ENCODE results near the gene TMEM169. TPM values are rescaled to one million over a fixed set of nuclear protein-coding genes. Genes with fewer than 3 reads are reported as not detected.

Gene TMEM169
- total and polyA plus RNA-seq, 4 donors = 0.42 to 1.9 (median 0.80) TPM

- TF ChIP-seq, protein P1, sequence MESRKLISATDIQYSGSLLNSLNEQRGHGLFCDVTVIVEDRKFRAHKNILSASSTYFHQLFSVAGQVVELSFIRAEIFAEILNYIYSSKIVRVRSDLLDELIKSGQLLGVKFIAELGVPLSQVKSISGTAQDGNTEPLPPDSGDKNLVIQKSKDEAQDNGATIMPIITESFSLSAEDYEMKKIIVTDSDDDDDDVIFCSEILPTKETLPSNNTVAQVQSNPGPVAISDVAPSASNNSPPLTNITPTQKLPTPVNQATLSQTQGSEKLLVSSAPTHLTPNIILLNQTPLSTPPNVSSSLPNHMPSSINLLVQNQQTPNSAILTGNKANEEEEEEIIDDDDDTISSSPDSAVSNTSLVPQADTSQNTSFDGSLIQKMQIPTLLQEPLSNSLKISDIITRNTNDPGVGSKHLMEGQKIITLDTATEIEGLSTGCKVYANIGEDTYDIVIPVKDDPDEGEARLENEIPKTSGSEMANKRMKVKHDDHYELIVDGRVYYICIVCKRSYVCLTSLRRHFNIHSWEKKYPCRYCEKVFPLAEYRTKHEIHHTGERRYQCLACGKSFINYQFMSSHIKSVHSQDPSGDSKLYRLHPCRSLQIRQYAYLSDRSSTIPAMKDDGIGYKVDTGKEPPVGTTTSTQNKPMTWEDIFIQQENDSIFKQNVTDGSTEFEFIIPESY (IDR thresholded peaks at IDR 0.05) = peak; percentile 45
- no peak for TF ChIP-seq EGR1 (IDR thresholded peaks at IDR 0.05; ENCODE audit: low read depth in 2 of 2)
- TF ChIP-seq RXRA (IDR thresholded peaks at IDR 0.05) = peak; percentile 98 to 99
- TF ChIP-seq, protein P2, sequence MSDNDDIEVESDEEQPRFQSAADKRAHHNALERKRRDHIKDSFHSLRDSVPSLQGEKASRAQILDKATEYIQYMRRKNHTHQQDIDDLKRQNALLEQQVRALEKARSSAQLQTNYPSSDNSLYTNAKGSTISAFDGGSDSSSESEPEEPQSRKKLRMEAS (IDR thresholded peaks at IDR 0.05) = peak; percentile 79
- TF ChIP-seq RAD21 (IDR thresholded peaks at IDR 0.05) = peak; percentile 49 to 54
- peak; percentile 41 for TF ChIP-seq FOXA2 (IDR thresholded peaks at IDR 0.05)
Measured at GRCh38 chr2:216057688-216058193, 24.0 kb upstream of the TMEM169 start (continued).

DNA sequence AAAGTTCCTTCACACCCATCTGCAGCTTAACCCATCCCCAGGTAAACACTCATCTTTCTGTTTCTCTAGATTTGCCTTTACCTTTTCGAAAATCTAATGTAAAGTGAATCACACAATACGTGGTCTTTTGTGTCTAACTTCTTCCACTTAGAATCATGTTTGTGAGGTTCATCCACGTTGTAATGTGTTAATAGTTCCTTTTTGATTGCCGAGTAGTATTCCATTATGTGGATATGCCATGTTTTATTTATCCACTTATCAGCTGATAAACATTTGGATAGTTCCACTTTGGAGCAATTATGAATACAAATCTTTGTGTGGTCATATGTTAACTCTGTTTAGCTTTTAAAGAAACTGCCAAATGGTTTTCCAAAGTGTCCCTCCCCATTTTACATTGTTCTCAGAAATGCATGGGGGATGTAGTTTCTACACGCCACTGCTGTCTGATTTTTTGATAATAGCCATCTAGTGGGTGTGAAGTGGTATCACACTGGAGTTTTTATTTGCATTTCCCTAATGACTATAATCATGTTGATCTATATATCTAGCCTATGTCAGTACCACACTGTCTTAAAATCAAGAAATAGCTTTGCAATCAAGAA, 22.4 kb upstream of the TMEM169 start:
- peaks cover 0 to 38% (median 22%) of the 10 kb centered on the region in 4 donors for H3K4me1 ChIP-seq (ENCODE audit: control insufficient read depth in 4 of 4, insufficient read depth in 4 of 4, low read length in 3 of 4)
- TF ChIP-seq RXRA (IDR thresholded peaks at IDR 0.05) = no peak
- TF ChIP-seq GABPA (IDR thresholded peaks at IDR 0.05 in 1 of 2, conservative IDR thresholded peaks at IDR 0.05 in 1 of 2) = no peak
- peak in 1 of 2 donors; percentile 26 for TF ChIP-seq RAD21 (IDR thresholded peaks at IDR 0.05)
- no peak for TF ChIP-seq FOXA1 (IDR thresholded peaks at IDR 0.05)
- H3K36me3 ChIP-seq (ENCODE audit: control insufficient read depth in 4 of 4, insufficient read depth in 3 of 4, low read depth in 1 of 4, low read length in 3 of 4) = peaks cover 0 to 25% (median 16%) of the 10 kb centered on the region in 4 donors
- DNase-seq (ENCODE audit: low spot score) = no peak
- no peak overlapping the region for H3K4me3 ChIP-seq (ENCODE audit: low read depth in 1 of 3, low read length in 3 of 3)
- H3K9ac ChIP-seq (ENCODE audit: low read depth in 1 of 2, low read length in 2 of 2) = no peak overlapping the region
- no peaks in the 10 kb centered on the region for H3K9me3 ChIP-seq (ENCODE audit: control insufficient read depth in 4 of 4, low read length in 3 of 4)
- 95% methylated on average over 5 of the region's 5 CpGs for WGBS
- H3K27me3 ChIP-seq (ENCODE audit: control insufficient read depth in 4 of 4, insufficient read depth in 4 of 4, low read length in 3 of 4) = no peaks in the 10 kb centered on the region
- H3K27ac ChIP-seq (ENCODE audit: low read depth in 1 of 2, low read length in 2 of 2) = no peak overlapping the region

DNA sequence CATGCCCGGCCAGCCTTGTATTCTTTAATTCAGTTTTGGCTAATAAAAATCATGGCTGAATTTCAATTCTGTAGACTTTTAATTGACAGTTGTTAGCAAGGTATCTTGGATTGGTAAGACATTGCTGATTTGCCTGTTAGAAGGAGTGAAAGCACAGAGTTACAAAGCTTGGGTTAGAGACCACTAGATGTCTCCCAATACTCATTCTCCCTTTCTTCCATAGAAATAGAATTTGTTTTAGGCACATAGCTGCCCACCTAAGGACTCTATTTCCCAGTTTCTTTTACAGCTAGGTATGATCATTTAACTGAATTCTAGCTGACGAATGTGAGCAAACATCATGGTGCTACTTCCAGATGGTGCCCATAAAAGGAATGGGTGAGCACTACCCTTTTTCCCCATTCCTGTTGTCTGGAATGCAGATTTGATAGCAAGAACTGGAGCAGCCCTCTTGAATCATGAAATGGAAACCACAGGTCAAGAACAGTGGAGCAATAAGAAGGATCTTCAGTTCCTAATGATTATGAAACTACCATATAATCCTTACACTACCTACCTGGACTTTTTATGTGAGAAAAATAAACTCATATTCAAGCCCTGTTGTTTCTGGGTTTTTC, 17.6 kb upstream of the TMEM169 start:
- Histone ChIP-seq H3K9me3 (ENCODE audit: control insufficient read depth in 4 of 4, low read length in 3 of 4) (no peaks in the 10 kb centered on the region), H3K27ac (ENCODE audit: low read depth in 1 of 2, low read length in 2 of 2) (no peak overlapping the region), H3K4me1 (ENCODE audit: control insufficient read depth in 4 of 4, insufficient read depth in 4 of 4, low read length in 3 of 4) (peaks cover 5 to 38% (median 20%) of the 10 kb centered on the region in 4 donors), H3K4me3 (ENCODE audit: low read depth in 1 of 3, low read length in 3 of 3) (no peak overlapping the region), H3K36me3 (ENCODE audit: control insufficient read depth in 4 of 4, insufficient read depth in 3 of 4, low read depth in 1 of 4, low read length in 3 of 4) (peaks cover 0 to 39% (median 22%) of the 10 kb centered on the region in 4 donors), H3K9ac (ENCODE audit: low read depth in 1 of 2, low read length in 2 of 2) (no peak overlapping the region), H3K27me3 (ENCODE audit: control insufficient read depth in 4 of 4, insufficient read depth in 4 of 4, low read length in 3 of 4) (no peaks in the 10 kb centered on the region)
- WGBS = 86% methylated on average over 2 of the region's 2 CpGs
- TF ChIP-seq RAD21 (IDR thresholded peaks at IDR 0.05) (peak; percentile 16 to 32), SP1 (IDR thresholded peaks at IDR 0.05) (no peak)
- TF ChIP-seq, protein P3, sequence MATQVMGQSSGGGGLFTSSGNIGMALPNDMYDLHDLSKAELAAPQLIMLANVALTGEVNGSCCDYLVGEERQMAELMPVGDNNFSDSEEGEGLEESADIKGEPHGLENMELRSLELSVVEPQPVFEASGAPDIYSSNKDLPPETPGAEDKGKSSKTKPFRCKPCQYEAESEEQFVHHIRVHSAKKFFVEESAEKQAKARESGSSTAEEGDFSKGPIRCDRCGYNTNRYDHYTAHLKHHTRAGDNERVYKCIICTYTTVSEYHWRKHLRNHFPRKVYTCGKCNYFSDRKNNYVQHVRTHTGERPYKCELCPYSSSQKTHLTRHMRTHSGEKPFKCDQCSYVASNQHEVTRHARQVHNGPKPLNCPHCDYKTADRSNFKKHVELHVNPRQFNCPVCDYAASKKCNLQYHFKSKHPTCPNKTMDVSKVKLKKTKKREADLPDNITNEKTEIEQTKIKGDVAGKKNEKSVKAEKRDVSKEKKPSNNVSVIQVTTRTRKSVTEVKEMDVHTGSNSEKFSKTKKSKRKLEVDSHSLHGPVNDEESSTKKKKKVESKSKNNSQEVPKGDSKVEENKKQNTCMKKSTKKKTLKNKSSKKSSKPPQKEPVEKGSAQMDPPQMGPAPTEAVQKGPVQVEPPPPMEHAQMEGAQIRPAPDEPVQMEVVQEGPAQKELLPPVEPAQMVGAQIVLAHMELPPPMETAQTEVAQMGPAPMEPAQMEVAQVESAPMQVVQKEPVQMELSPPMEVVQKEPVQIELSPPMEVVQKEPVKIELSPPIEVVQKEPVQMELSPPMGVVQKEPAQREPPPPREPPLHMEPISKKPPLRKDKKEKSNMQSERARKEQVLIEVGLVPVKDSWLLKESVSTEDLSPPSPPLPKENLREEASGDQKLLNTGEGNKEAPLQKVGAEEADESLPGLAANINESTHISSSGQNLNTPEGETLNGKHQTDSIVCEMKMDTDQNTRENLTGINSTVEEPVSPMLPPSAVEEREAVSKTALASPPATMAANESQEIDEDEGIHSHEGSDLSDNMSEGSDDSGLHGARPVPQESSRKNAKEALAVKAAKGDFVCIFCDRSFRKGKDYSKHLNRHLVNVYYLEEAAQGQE (IDR thresholded peaks at IDR 0.05) = no peak
- no peak for DNase-seq (ENCODE audit: low spot score)
